H1 (cell line): ENCODE data around the gene PSME3. TPM values are rescaled to one million over a fixed set of nuclear protein-coding genes. Genes with fewer than 3 reads are reported as not detected.
A peak's percentile ranks its signal among the peaks of the same experiment; 100 is the strongest.

ENCODE experiments used
- CTCF ChIA-PET: fragments of 300-600 bp; sonication (Branson Sonifier 250); formaldehyde crosslinking; loops from one replicate; lab custom pipeline; 2021; ENCODE audit not compliant: partially characterized antibody; lab: Charles Lee
- POLR2A ChIA-PET: fragments of 300-600 bp; sonication (Branson Sonifier 250); formaldehyde crosslinking; loops from one replicate; lab custom pipeline; 2021; ENCODE audit warnings: inconsistent platforms; ENCODE audit not compliant: partially characterized antibody; lab: Charles Lee
- DNase-seq, 2 experiments: peaks; one replicate each; pipeline versions ENCODE4 v3.0.0 to v3.0.0-alpha.2; 2010 to 2022; ENCODE audit warnings: low spot score in 2 of 2, low read depth in 1 of 2, mixed read lengths in 1 of 2
- FAIRE-seq: peaks from 2 replicates; lab custom pipeline; 2011; peaks lifted over from hg19 to GRCh38; lab: Jason Lieb, UNC
- H2AFZ ChIP-seq: 2 replicates; pipeline ENCODE4 v1.8.1; 2012; ENCODE audit warnings: low read length, inconsistent platforms
- H2AK5ac ChIP-seq: 2 replicates; pipeline ENCODE4 v1.6.1; 2013; ENCODE audit warnings: low read depth, low read length
- H2BK120ac ChIP-seq: replicated peaks from 2 replicates; pipeline ENCODE3; 2013; ENCODE audit warnings: low read depth, low read length, inconsistent platforms
- H2BK12ac ChIP-seq: 2 replicates; pipeline ENCODE4 v1.6.1; 2013; ENCODE audit warnings: low read depth, low read length
- H2BK15ac ChIP-seq: 2 replicates; pipeline ENCODE4 v1.6.1; 2013; ENCODE audit warnings: low read length
- H2BK20ac ChIP-seq: 2 replicates; pipeline ENCODE4 v1.6.1; 2013; ENCODE audit warnings: low read length
- H2BK5ac ChIP-seq: 2 replicates; pipeline ENCODE4 v1.6.1; 2013; ENCODE audit warnings: low read depth, low read length
- H3K14ac ChIP-seq: 2 replicates; pipeline ENCODE4 v1.6.1; 2013; ENCODE audit warnings: inconsistent platforms; ENCODE audit not compliant: insufficient read length
- H3K18ac ChIP-seq: 2 replicates; pipeline ENCODE4 v1.6.1; 2013; ENCODE audit warnings: low read length; ENCODE audit errors: extremely low read depth
- H3K23ac ChIP-seq: 2 replicates; pipeline ENCODE4 v1.6.1; 2013; ENCODE audit warnings: inconsistent platforms; ENCODE audit not compliant: insufficient read length
- H3K23me2 ChIP-seq: 2 replicates; pipeline ENCODE4 v1.6.1; 2013; ENCODE audit warnings: low read depth, low read length
- H3K27ac ChIP-seq: 2 replicates; pipeline ENCODE4 v1.6.1; 2011; ENCODE audit warnings: low read depth, low read length, inconsistent platforms
- H3K27me3 ChIP-seq, 4 experiments: replicated peaks in 1 of 4; 1 replicate in 1 of 4; 2 replicates in 3 of 4; pipeline versions ENCODE4 v1.6.1 to v1.8.1; 2011 to 2013; ENCODE audit warnings: low read length in 3 of 4, mild to moderate bottlenecking in 3 of 4, inconsistent platforms in 2 of 4, mixed read lengths in 2 of 4, moderate library complexity in 1 of 4; ENCODE audit not compliant: control insufficient read depth in 3 of 4, insufficient read depth in 3 of 4; ENCODE audit errors: extremely low read depth in 1 of 4
- H3K36me3 ChIP-seq, 4 experiments: 2 replicates each; pipeline versions ENCODE4 v1.6.1 to v1.8.1; 2011 to 2013; ENCODE audit warnings: mild to moderate bottlenecking in 4 of 4, low read length in 3 of 4, moderate library complexity in 2 of 4, control low read depth in 1 of 4, inconsistent platforms in 1 of 4; ENCODE audit not compliant: insufficient read depth in 4 of 4, control insufficient read depth in 2 of 4
- H3K4ac ChIP-seq: replicated peaks from 2 replicates; pipeline ENCODE3; 2013; ENCODE audit warnings: low read length, low read depth, mixed read lengths, inconsistent platforms; ENCODE audit not compliant: insufficient read length
- H3K4me1 ChIP-seq, 4 experiments: replicated peaks in 1 of 4; 1 replicate in 1 of 4; 2 replicates in 3 of 4; pipeline versions ENCODE4 v1.6.1 to v1.8.1; 2011 to 2013; ENCODE audit warnings: low read length in 3 of 4, inconsistent platforms in 2 of 4, mixed read lengths in 1 of 4; ENCODE audit not compliant: insufficient read depth in 4 of 4, control insufficient read depth in 3 of 4
- H3K4me2 ChIP-seq, 2 experiments: 2 replicates each; pipeline versions ENCODE4 v1.6.1 to v1.8.1; 2011 to 2013; ENCODE audit warnings: low read depth in 2 of 2, low read length in 2 of 2, control low read depth in 1 of 2, inconsistent platforms in 1 of 2, mild to moderate bottlenecking in 1 of 2; ENCODE audit not compliant: insufficient read depth in 1 of 2
- H3K4me3 ChIP-seq, 4 experiments: fragments of 200-600, 300-600 bp in 1 of 4; sonication (generic), shearing (Covaris generic), sonication (Bioruptor Twin) in 1 of 4; 2 replicates each; pipeline versions ENCODE4 v1.5.1 to v1.8.1; 2011 to 2016; ENCODE audit warnings: low read length in 4 of 4, low read depth in 3 of 4, control low read depth in 2 of 4, inconsistent platforms in 2 of 4, mild to moderate bottlenecking in 2 of 4, mixed read lengths in 1 of 4, moderate library complexity in 1 of 4; ENCODE audit not compliant: insufficient read depth in 2 of 4; ENCODE audit errors: extremely low read depth in 1 of 4
- H3K56ac ChIP-seq: replicated peaks from 2 replicates; pipeline ENCODE3; 2013; ENCODE audit warnings: low read depth, mild to moderate bottlenecking, mixed read lengths, low read length, inconsistent platforms; ENCODE audit not compliant: insufficient read length
- H3K79me1 ChIP-seq: 2 replicates; pipeline ENCODE4 v1.6.1; 2013; ENCODE audit warnings: low read depth, low read length, control low read depth
- H3K79me2 ChIP-seq, 2 experiments: 2 replicates each; pipeline versions ENCODE4 v1.6.1 to v1.8.1; 2012 to 2013; ENCODE audit warnings: low read length in 2 of 2, mild to moderate bottlenecking in 2 of 2, inconsistent platforms in 1 of 2; ENCODE audit not compliant: insufficient read depth in 2 of 2, control insufficient read depth in 1 of 2
- H3K9ac ChIP-seq, 4 experiments: replicated peaks in 1 of 4; 1 replicate in 1 of 4; 2 replicates in 3 of 4; pipeline versions ENCODE4 v1.6.1 to v1.8.1; 2011 to 2013; ENCODE audit warnings: low read depth in 3 of 4, low read length in 3 of 4, control low read depth in 2 of 4, mild to moderate bottlenecking in 2 of 4, moderate library complexity in 2 of 4, inconsistent platforms in 1 of 4; ENCODE audit errors: extremely low read depth in 1 of 4
- H3K9me3 ChIP-seq, 2 experiments: 2 replicates each; pipeline versions ENCODE4 v1.6.1 to v1.8.1; 2012 to 2013; ENCODE audit warnings: mild to moderate bottlenecking in 2 of 2, moderate library complexity in 2 of 2, control low read depth in 1 of 2, inconsistent platforms in 1 of 2, low read depth in 1 of 2, low read length in 1 of 2, mixed read lengths in 1 of 2; ENCODE audit not compliant: insufficient read depth in 2 of 2
- H4K20me1 ChIP-seq, 2 experiments: replicated peaks in 1 of 2; 2 replicates each; pipeline versions ENCODE3 to v1.8.1; 2011 to 2013; ENCODE audit warnings: inconsistent platforms in 2 of 2, low read length in 2 of 2, mild to moderate bottlenecking in 1 of 2; ENCODE audit not compliant: insufficient read depth in 2 of 2, control insufficient read depth in 1 of 2
- H4K5ac ChIP-seq: 2 replicates; pipeline ENCODE4 v1.6.1; 2013; ENCODE audit warnings: low read length, low read depth, mixed read lengths, inconsistent platforms; ENCODE audit not compliant: insufficient read length
- H4K8ac ChIP-seq: 2 replicates; pipeline ENCODE4 v1.8.0; 2013; ENCODE audit warnings: mild to moderate bottlenecking, moderate library complexity, low read length, inconsistent platforms; ENCODE audit not compliant: insufficient read depth; ENCODE audit errors: extremely low read depth
- H4K91ac ChIP-seq: replicated peaks from 2 replicates; pipeline ENCODE3; 2013; ENCODE audit warnings: low read length, mixed read lengths, inconsistent platforms; ENCODE audit not compliant: insufficient read length
- KDM5A ChIP-seq: fragments of 200-600 bp; IDR thresholded peaks from 2 replicates; pipeline ENCODE4 v1.7.1; 2012; ENCODE audit warnings: mild to moderate bottlenecking, low read length, inconsistent platforms, mixed read lengths
- RXRA ChIP-seq: IDR thresholded peaks from 2 replicates; pipeline ENCODE4 v1.6.1; 2011; ENCODE audit warnings: low read depth, mild to moderate bottlenecking, low read length, moderate library complexity; ENCODE audit not compliant: insufficient read depth
- SAP30 ChIP-seq: fragments of 300-600 bp; sonication (generic); IDR thresholded peaks from 2 replicates; pipeline ENCODE4 v1.7.1; 2012; ENCODE audit warnings: low read length, moderate library complexity, mild to moderate bottlenecking, inconsistent platforms; ENCODE audit not compliant: insufficient read depth, insufficient replicate concordance
- WGBS, 2 experiments: shearing (Covaris generic) in 1 of 2; methylation state at CpG; one replicate each; pipeline versions ENCODE4 v1.1.6 to v1.1.7; 2013 to 2015; ENCODE audit warnings: low lambda C conversion rate in 2 of 2, mixed read lengths in 2 of 2, inconsistent platforms in 1 of 2, low coverage in 1 of 2, missing lambda C conversion rate in 1 of 2; ENCODE audit not compliant: insufficient replicate concordance in 2 of 2, insufficient coverage in 1 of 2, insufficient read length in 1 of 2; ENCODE audit errors: extremely low coverage in 1 of 2, missing lambda C conversion rate in 1 of 2; 5-methylcytosine and 5-hydroxymethylcytosine counted together
- polyA plus RNA-seq, 7 experiments: library from polyadenylated mRNA; depleted of rRNA in 3 of 7; stranded (reverse) in 5 of 7; unstranded in 2 of 7; fragments of >200 nt in 5 of 7; fragments of 200-250 nt in 2 of 7; gene quantifications; 1 replicate in 5 of 7; 2 replicates in 1 of 7; 4 replicates in 1 of 7; pipeline versions ENCODE4 v1.2.1 to v1.2.3, GENCODE V29; 2011 to 2013; ENCODE audit warnings: missing spikeins in 2 of 7, mixed read lengths in 2 of 7
- total RNA-seq: library from RNA; stranded (reverse); fragmentation: NEBNext Ultra II Directional; extraction: Animal tissue kit (Norgen Biotek cat#: 25700); gene quantifications from 2 replicates; pipeline ENCODE4 v1.2.1, GENCODE V29; 2021

Gene PSME3
- total and polyA plus RNA-seq, 2 of the 8 experiments (the other 6 are each of a cell fraction or from before 2014, with no cell fraction given): 149 to 224 TPM

- Histone ChIP-seq H3K4ac (no peak overlapping the region), H2BK15ac (no peak overlapping the region), H2AK5ac (no peak overlapping the region), H3K9me3 (0 out of 4 replicates have a peak, but pooled peaks cover 0 to 4% of the 10 kb centered on the region in 2 experiments), H3K27me3 (no peaks in the 10 kb centered on the region), H2AFZ (no peak overlapping the region), H4K8ac (no peak overlapping the region; the same call in 1 of the 2 replicates), H3K4me3 (no peak overlapping the region), H3K14ac (no peak overlapping the region), H3K23me2 (no peaks in the 10 kb centered on the region), H3K79me1 (no peaks in the 10 kb centered on the region), H2BK12ac (no peak overlapping the region), H3K4me1 (no peaks in the 10 kb centered on the region), H3K9ac (no peak overlapping the region; a peak in 1 of 7 replicates), H3K23ac (no peak overlapping the region), H3K79me2 (no peaks in the 10 kb centered on the region), H3K36me3 (no peaks in the 10 kb centered on the region), H4K20me1 (no peaks in the 10 kb centered on the region), H4K5ac (no peak overlapping the region), H2BK5ac (no peak overlapping the region), H4K91ac (no peak overlapping the region), H2BK120ac (no peak overlapping the region), H3K4me2 (no peak overlapping the region), H3K56ac (no peak overlapping the region), H3K18ac (0 out of 2 replicates have a peak overlapping the region, but pooled peaks have one; percentile 38), H2BK20ac (no peak overlapping the region), H3K27ac (no peak overlapping the region)
- WGBS, 2 experiments: 87% methylated on average over 7 of the region's 7 CpGs; no CpG with 5 or more reads in 1 of the 2 experiments
- POLR2A ChIA-PET: interaction anchor here (1.1 to 2.1 kb wide), 5 partner anchors 20 to 67 kb away, joined by 3 to 10 read pairs (median 4); partner anchors contain the start of genes CNTD1, COA3 and PSME3
- DNase-seq (no peak), FAIRE-seq (no peak)
- CTCF ChIA-PET: interaction anchor here (0.6 to 2.4 kb wide), 7 partner anchors 17 to 444 kb away, joined by 3 to 13 read pairs (median 7); partner anchors contain the start of gene AOC2
- TF ChIP-seq KDM5A (no peak), RXRA (no peak), SAP30 (no peak)
Observed at GRCh38 chr17:42865638-42866094, 32.5 kb downstream of the PSME3 start.
